HepG2 (cell line): ENCODE measurements around the gene ZDHHC18. TPM values are rescaled to one million over a fixed set of nuclear protein-coding genes. Genes with fewer than 3 reads are reported as not detected.

ENCODE experiments used
- ADNP ChIP-seq: sonication (generic); formaldehyde crosslinking; IDR thresholded peaks from 2 replicates; pipeline ENCODE4 v1.4.0; 2020; ENCODE audit warnings: missing genetic modification reagents
- AHR ChIP-seq: IDR thresholded peaks from 2 replicates; pipeline ENCODE4 v1.6.1; 2018; ENCODE audit warnings: missing genetic modification reagents, missing compliant biosample characterization
- ATF2 ChIP-seq: sonication (generic); formaldehyde crosslinking; IDR thresholded peaks from 2 replicates; pipeline ENCODE4 v1.4.0; 2020; ENCODE audit warnings: missing genetic modification reagents
- ATF7-NPFF ChIP-seq: sonication (generic); formaldehyde crosslinking; IDR thresholded peaks from 2 replicates; pipeline ENCODE4 v1.8.1; 2023; ENCODE audit warnings: mild to moderate bottlenecking, low read depth, missing genetic modification reagents, moderate library complexity
- EP300 ChIP-seq, 3 experiments: sonication (generic) in 1 of 3; formaldehyde crosslinking in 1 of 3; IDR thresholded peaks; 2 replicates each; pipeline versions ENCODE4 v1.5.1 to v1.6.1; 2011 to 2020; ENCODE audit warnings: low read depth in 2 of 3, low read length in 2 of 3, borderline replicate concordance in 1 of 3, improper control_type of control experiment in 1 of 3, mild to moderate bottlenecking in 1 of 3, missing genetic modification reagents in 1 of 3, moderate library complexity in 1 of 3
- ETS1 ChIP-seq: sonication (generic); formaldehyde crosslinking; IDR thresholded peaks from 2 replicates; pipeline ENCODE4 v1.4.0; 2020; ENCODE audit warnings: missing genetic modification reagents
- IKZF1 ChIP-seq: fragments of 450-650 bp; IDR thresholded peaks from 2 replicates; pipeline ENCODE4 v1.7.1; 2016
- KAT7 ChIP-seq: IDR thresholded peaks from 2 replicates; pipeline ENCODE4 v1.6.1; 2018; ENCODE audit warnings: borderline replicate concordance, missing compliant biosample characterization
- KDM2A ChIP-seq: sonication (generic); formaldehyde crosslinking; IDR thresholded peaks from 2 replicates; pipeline ENCODE4 v1.4.0; 2020; ENCODE audit warnings: low read depth, missing genetic modification reagents, borderline replicate concordance
- NFKB2 ChIP-seq: sonication (generic); formaldehyde crosslinking; IDR thresholded peaks from 2 replicates; pipeline ENCODE4 v1.4.0; 2020; ENCODE audit warnings: missing genetic modification reagents, borderline replicate concordance
- PHB2 ChIP-seq: fragments of 450-650 bp; IDR thresholded peaks from 2 replicates; pipeline ENCODE4 v1.6.1; 2018; ENCODE audit not compliant: partially characterized antibody
- RARA ChIP-seq: IDR thresholded peaks from 2 replicates; pipeline ENCODE4 v1.6.1; 2016; ENCODE audit warnings: missing genetic modification reagents, missing compliant biosample characterization
- REL ChIP-seq: sonication (generic); formaldehyde crosslinking; conservative IDR thresholded peaks from 2 replicates; pipeline ENCODE4 v1.8.0; 2022; ENCODE audit warnings: mild to moderate bottlenecking, missing genetic modification reagents, moderate library complexity
- SATB2 ChIP-seq: sonication (generic); formaldehyde crosslinking; IDR thresholded peaks from 2 replicates; pipeline ENCODE4 v1.5.0; 2020; ENCODE audit warnings: missing genetic modification reagents
- SMARCC2 ChIP-seq: fragments of 450-650 bp; IDR thresholded peaks from 2 replicates; pipeline ENCODE4 v1.6.1; 2017; ENCODE audit warnings: antibody characterized with exemption, mild to moderate bottlenecking
- ZNF251 ChIP-seq: sonication (generic); formaldehyde crosslinking; IDR thresholded peaks from 2 replicates; pipeline ENCODE4 v1.9.0; 2021; ENCODE audit warnings: mild to moderate bottlenecking, missing genetic modification reagents
- ZNF275 ChIP-seq: sonication (generic); formaldehyde crosslinking; IDR thresholded peaks from 2 replicates; pipeline ENCODE4 v1.8.0; 2022; ENCODE audit warnings: missing genetic modification reagents, mild to moderate bottlenecking, inconsistent platforms, borderline replicate concordance
- ZNF292 ChIP-seq: sonication (generic); formaldehyde crosslinking; IDR thresholded peaks from 2 replicates; pipeline ENCODE4 v1.8.1; 2022; ENCODE audit warnings: mild to moderate bottlenecking, low read depth, missing genetic modification reagents, borderline replicate concordance
- ZNF317 ChIP-seq: sonication (generic); formaldehyde crosslinking; IDR thresholded peaks from 2 replicates; pipeline ENCODE4 v1.5.0; 2020; ENCODE audit warnings: mild to moderate bottlenecking, missing genetic modification reagents
- ZNF343 ChIP-seq: sonication (generic); formaldehyde crosslinking; IDR thresholded peaks from 2 replicates; pipeline ENCODE4 v1.4.0; 2020; ENCODE audit warnings: mild to moderate bottlenecking, missing genetic modification reagents
- ZNF383 ChIP-seq: sonication (generic); formaldehyde crosslinking; IDR thresholded peaks from 2 replicates; pipeline ENCODE4 v1.4.0; 2020; ENCODE audit warnings: missing genetic modification reagents, mild to moderate bottlenecking, borderline replicate concordance
- ZNF572 ChIP-seq: sonication (generic); formaldehyde crosslinking; IDR thresholded peaks from 2 replicates; pipeline ENCODE4 v1.5.1; 2020; ENCODE audit warnings: mild to moderate bottlenecking, missing genetic modification reagents
- ZNF577 ChIP-seq: sonication (generic); formaldehyde crosslinking; IDR thresholded peaks from 2 replicates; pipeline ENCODE4 v1.4.0; 2020; ENCODE audit warnings: mild to moderate bottlenecking, low read depth, missing genetic modification reagents, borderline replicate concordance
- ZNF607 ChIP-seq: sonication (generic); formaldehyde crosslinking; IDR thresholded peaks from 2 replicates; pipeline ENCODE4 v1.5.1; 2020; ENCODE audit warnings: missing genetic modification reagents, mild to moderate bottlenecking, borderline replicate concordance
- ZNF709 ChIP-seq: sonication (generic); formaldehyde crosslinking; IDR thresholded peaks from 2 replicates; pipeline ENCODE4 v1.5.0; 2020; ENCODE audit warnings: mild to moderate bottlenecking, missing genetic modification reagents
- ZNF773 ChIP-seq: sonication (generic); formaldehyde crosslinking; IDR thresholded peaks from 2 replicates; pipeline ENCODE4 v1.4.0; 2020; ENCODE audit warnings: missing genetic modification reagents, borderline replicate concordance
- ZSCAN31 ChIP-seq: sonication (generic); formaldehyde crosslinking; IDR thresholded peaks from 2 replicates; pipeline ENCODE4 v1.5.0; 2020; ENCODE audit warnings: low read depth, mild to moderate bottlenecking, missing genetic modification reagents
- polyA plus RNA-seq, 8 experiments: library from polyadenylated mRNA; depleted of rRNA in 3 of 8; stranded (reverse) in 7 of 8; unstranded in 1 of 8; fragments of >200 nt; fragmentation: Illumina TruSeq in 4 of 8; extraction: Trizol in 4 of 8; gene quantifications; 2 replicates each; pipeline versions ENCODE4 v1.2.1 to v1.2.3, GENCODE V29; 2011 to 2016; ENCODE audit warnings: low read depth in 4 of 8, missing spikeins in 1 of 8, mixed read lengths in 1 of 8; ENCODE audit not compliant: insufficient read depth in 1 of 8
- total RNA-seq, 5 experiments: library from RNA; depleted of rRNA; stranded (reverse); fragments of >200 nt; fragmentation: Illumina TruSeq; extraction: Trizol; gene quantifications; 2 replicates each; pipeline ENCODE4 v1.2.3, GENCODE V29; 2016; ENCODE audit warnings: low read depth in 1 of 5

Gene ZDHHC18
- total and polyA plus RNA-seq, 2 of the 13 experiments (the other 11 are each of a cell fraction or from before 2014, with no cell fraction given) = 13.2 to 35.3 TPM

GRCh38 chr1:26788836-26789611 lies 37.5 kb upstream of the ZDHHC18 start (continued):
- TF ChIP-seq SMARCC2 = no peak
- TF ChIP-seq ZNF292 (CRISPR knock-in tag) = no peak
- TF ChIP-seq ZNF383 (CRISPR knock-in tag) = no peak
- TF ChIP-seq ZNF577 (CRISPR knock-in tag) = no peak
- TF ChIP-seq SATB2 (CRISPR knock-in tag) = no peak
- no peak for TF ChIP-seq IKZF1
- TF ChIP-seq KAT7 = no peak
- no peak for TF ChIP-seq PHB2
- TF ChIP-seq NFKB2 = no peak
- no peak for TF ChIP-seq ZNF275 (CRISPR knock-in tag)
- peak; percentile 59 for TF ChIP-seq KDM2A
- no peak for TF ChIP-seq ZNF317
- no peak for TF ChIP-seq ZNF343 (CRISPR knock-in tag)
- TF ChIP-seq ZNF773 = no peak
- TF ChIP-seq REL = no peak
- no peak for TF ChIP-seq ADNP (CRISPR knock-in tag)
- no peak for TF ChIP-seq ATF7-NPFF (CRISPR knock-in tag)
- no peak for TF ChIP-seq RARA (CRISPR knock-in tag)
- no peak for TF ChIP-seq ZNF251 (CRISPR knock-in tag)
- TF ChIP-seq ETS1 (CRISPR knock-in tag) = no peak
- no peak for TF ChIP-seq ZNF607
- no peak for TF ChIP-seq EP300 (IDR thresholded peaks at IDR 0.05; ENCODE audit: low read depth in 2 of 2, low read length in 2 of 2)
- no peak for TF ChIP-seq EP300 (CRISPR knock-in tag; IDR thresholded peaks at IDR 0.05; ENCODE audit: borderline replicate concordance)
- TF ChIP-seq ATF2 = no peak
- TF ChIP-seq ZNF709 (CRISPR knock-in tag) = no peak
- TF ChIP-seq AHR (CRISPR knock-in tag) = no peak
- TF ChIP-seq ZNF572 (CRISPR knock-in tag) = no peak
- 0 out of 2 replicates have a peak, but pooled peaks have one; percentile 32 for TF ChIP-seq ZSCAN31 (CRISPR knock-in tag)
